K562 (cell line): Measurements from ENCODE around the gene B4GALNT2. TPM values are rescaled to one million over a fixed set of nuclear protein-coding genes. Genes with fewer than 3 reads are reported as not detected.

Source experiments
- ELF2 ChIP-seq: fragments of 250-450 bp; sonication (Bioruptor Pico); IDR thresholded peaks from 2 replicates; pipeline ENCODE4 v1.5.0; 2021; ENCODE audit warnings: mild to moderate bottlenecking
- ERF ChIP-seq: fragments of 450-650 bp; formaldehyde crosslinking; IDR thresholded peaks from 2 replicates; pipeline ENCODE4 v1.4.0; 2020; ENCODE audit warnings: mild to moderate bottlenecking, mixed read lengths
- GTF2F1 ChIP-seq: IDR thresholded peaks from 2 replicates; pipeline ENCODE4 v1.6.1; 2011; ENCODE audit warnings: low read depth, low read length, improper control_type of control experiment
- HDAC3 ChIP-seq: fragments of 450-650 bp; IDR thresholded peaks from 2 replicates; pipeline ENCODE4 v1.6.1; 2018; ENCODE audit warnings: borderline replicate concordance, mild to moderate bottlenecking, moderate library complexity; ENCODE audit not compliant: partially characterized antibody
- HMG20A ChIP-seq: fragments of 450-650 bp; formaldehyde crosslinking; conservative IDR thresholded peaks from 2 replicates; pipeline ENCODE4 v1.4.0; 2020; ENCODE audit warnings: mild to moderate bottlenecking, mixed read lengths
- KLF16 ChIP-seq: IDR thresholded peaks from 2 replicates; pipeline ENCODE4 v1.6.1; 2016; ENCODE audit warnings: antibody characterized with exemption
- KLF6 ChIP-seq: fragments of 250-450 bp; sonication (Bioruptor Pico); IDR thresholded peaks from 2 replicates; pipeline ENCODE4 v1.4.0; 2020; ENCODE audit warnings: mild to moderate bottlenecking, moderate library complexity, borderline replicate concordance
- MAFF ChIP-seq: IDR thresholded peaks from 2 replicates; pipeline ENCODE4 v1.6.1; 2012; ENCODE audit warnings: low read length, improper control_type of control experiment
- MEF2A ChIP-seq: IDR thresholded peaks from 2 replicates; pipeline ENCODE4 v1.6.1; 2011; ENCODE audit warnings: low read depth, mild to moderate bottlenecking, low read length, moderate library complexity; ENCODE audit not compliant: control insufficient read depth
- MTA3 ChIP-seq: fragments of 450-650 bp; formaldehyde crosslinking; IDR thresholded peaks from 2 replicates; pipeline ENCODE4 v1.6.1; 2017; ENCODE audit warnings: mild to moderate bottlenecking, borderline replicate concordance
- NCOA6 ChIP-seq: fragments of 450-650 bp; IDR thresholded peaks from 2 replicates; pipeline ENCODE4 v1.6.1; 2017; ENCODE audit warnings: mild to moderate bottlenecking
- NFE2 ChIP-seq: IDR thresholded peaks from 2 replicates; pipeline ENCODE4 v1.6.1; 2014; ENCODE audit warnings: antibody characterized with exemption, low read depth
- NRF1 ChIP-seq, 2 experiments: fragments of 450-650 bp; IDR thresholded peaks in 1 of 2; conservative IDR thresholded peaks in 1 of 2; 2 replicates each; pipeline ENCODE4 v1.6.1; 2014; ENCODE audit warnings: mild to moderate bottlenecking in 2 of 2
- POLR2AphosphoS5 ChIP-seq: IDR thresholded peaks from 2 replicates; pipeline ENCODE4 v1.6.1; 2011; ENCODE audit warnings: mild to moderate bottlenecking, low read depth, low read length, moderate library complexity; ENCODE audit not compliant: control insufficient read depth, insufficient read depth
- SAFB2 ChIP-seq: fragments of 200-400 bp; formaldehyde crosslinking; IDR thresholded peaks from 2 replicates; pipeline ENCODE4 v1.6.1; 2018; ENCODE audit warnings: borderline replicate concordance, low read length, low read depth, moderate library complexity; ENCODE audit not compliant: severe bottlenecking
- SPI1 ChIP-seq: IDR thresholded peaks from 2 replicates; pipeline ENCODE4 v1.6.1; 2011; ENCODE audit warnings: low read depth, low read length, control low read depth, borderline replicate concordance
- TAF15 ChIP-seq: fragments of 200-400 bp; formaldehyde crosslinking; IDR thresholded peaks from 2 replicates; pipeline ENCODE4 v1.6.1; 2017; ENCODE audit warnings: mild to moderate bottlenecking, low read depth, low read length, moderate library complexity
- ZNF766 ChIP-seq: fragments of 200-800 bp; sonication (Bioruptor generic); conservative IDR thresholded peaks from 2 replicates; pipeline ENCODE4 v1.6.1; 2016; ENCODE audit warnings: missing genetic modification characterization, missing compliant biosample characterization
- ZNF778 ChIP-seq: fragments of 450-650 bp; formaldehyde crosslinking; IDR thresholded peaks from 2 replicates; pipeline ENCODE4 v1.4.0; 2020; ENCODE audit warnings: mild to moderate bottlenecking, moderate library complexity
- polyA plus RNA-seq, 8 experiments: library from polyadenylated mRNA; depleted of rRNA in 4 of 8; stranded (reverse) in 5 of 8; unstranded in 3 of 8; fragments of >200 nt; fragmentation: Nextera tagmentation in 2 of 8; fragmentation: Illumina TruSeq in 1 of 8; extraction: Ambion mirVana in 2 of 8; extraction: Trizol in 1 of 8; gene quantifications; 2 replicates each; pipeline versions ENCODE4 v1.2.1 to v1.2.3, GENCODE V29; 2011 to 2014; ENCODE audit warnings: inconsistent platforms in 1 of 8, missing spikeins in 1 of 8
- total RNA-seq, 7 experiments: library from RNA; depleted of rRNA in 6 of 7; stranded (reverse); fragments of >200 nt in 6 of 7; fragmentation: Illumina TruSeq in 2 of 7; extraction: Trizol in 2 of 7; gene quantifications; 2 replicates each; pipeline versions ENCODE4 v1.2.1 to v1.2.3, GENCODE V29; 2011 to 2021; ENCODE audit warnings: low replicate concordance in 1 of 7
- TF ChIP-seq, protein P1 (sequence below): fragments of 150-350 bp; conservative IDR thresholded peaks from 2 replicates; pipeline ENCODE4 v1.6.1; 2014; ENCODE audit warnings: low read length
- TF ChIP-seq, protein P2 (sequence below): sonication (generic); formaldehyde crosslinking; IDR thresholded peaks from 2 replicates; pipeline ENCODE4 v1.8.1; 2023; ENCODE audit warnings: mild to moderate bottlenecking, missing genetic modification reagents
- TF ChIP-seq, protein P3 (sequence below): fragments of 450-650 bp; IDR thresholded peaks from 2 replicates; pipeline ENCODE4 v1.6.1; 2016
- TF ChIP-seq, protein P4 (sequence below): fragments of 450-650 bp; formaldehyde crosslinking; conservative IDR thresholded peaks from 2 replicates; pipeline ENCODE4 v1.4.0; 2022; ENCODE audit warnings: mild to moderate bottlenecking, missing genetic modification characterization
- TF ChIP-seq, protein P5 (sequence below): fragments of 250-450 bp; sonication (Bioruptor Pico); IDR thresholded peaks from 2 replicates; pipeline ENCODE4 v1.9.0; 2021; ENCODE audit warnings: mild to moderate bottlenecking

B4GALNT2 gene
- total and polyA plus RNA-seq, 9 of the 15 experiments (the other 6 are each of a cell fraction or from before 2014, with no cell fraction given): not detected

DNA sequence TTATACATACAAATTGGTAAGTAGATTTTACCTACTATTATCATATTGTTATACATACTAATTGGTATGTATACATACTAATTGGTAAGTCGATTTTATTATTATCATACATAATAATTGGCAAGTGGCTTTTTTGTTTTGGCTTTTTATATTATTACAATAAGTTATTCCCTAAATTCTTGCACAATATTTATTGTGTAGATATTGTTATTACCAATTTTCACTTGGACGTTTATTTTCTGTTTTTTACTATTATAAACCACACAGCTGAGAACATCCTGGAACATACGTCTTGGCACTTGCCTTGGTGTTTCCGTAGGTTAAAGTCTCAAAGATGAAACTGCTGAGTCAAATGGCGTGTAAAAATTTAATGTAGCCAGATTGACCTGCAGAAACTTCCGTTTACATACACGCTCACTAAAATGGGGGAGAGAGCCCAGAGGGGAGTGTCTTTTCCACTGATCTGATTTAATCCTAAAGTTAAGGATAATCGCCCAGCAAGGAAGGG, 58.9 kb downstream of the B4GALNT2 start (continued):
- TF ChIP-seq TAF15 (no peak), ERF (CRISPR knock-in tag) (no peak), MEF2A (no peak), HDAC3 (peak; percentile 32), SAFB2 (no peak), KLF16 (no peak), ZNF778 (no peak), NCOA6 (no peak), ZNF766 (CRISPR knock-in tag) (no peak), GTF2F1 (peak; percentile 58; the same call in 1 of the 2 replicates), HMG20A (CRISPR knock-in tag) (no peak), NFE2 (peak; percentile 78), ELF2 (no peak), NRF1 (conservative IDR thresholded peaks at IDR 0.05 in 1 of 2, IDR thresholded peaks at IDR 0.05 in 1 of 2) (peak; percentile 64 to 71; a peak in 3 of 4 replicates), POLR2AphosphoS5 (no peak), KLF6 (CRISPR knock-in tag) (no peak), SPI1 (no peak), MAFF (peak; percentile 79), MTA3 (no peak)
- TF ChIP-seq, protein P1, sequence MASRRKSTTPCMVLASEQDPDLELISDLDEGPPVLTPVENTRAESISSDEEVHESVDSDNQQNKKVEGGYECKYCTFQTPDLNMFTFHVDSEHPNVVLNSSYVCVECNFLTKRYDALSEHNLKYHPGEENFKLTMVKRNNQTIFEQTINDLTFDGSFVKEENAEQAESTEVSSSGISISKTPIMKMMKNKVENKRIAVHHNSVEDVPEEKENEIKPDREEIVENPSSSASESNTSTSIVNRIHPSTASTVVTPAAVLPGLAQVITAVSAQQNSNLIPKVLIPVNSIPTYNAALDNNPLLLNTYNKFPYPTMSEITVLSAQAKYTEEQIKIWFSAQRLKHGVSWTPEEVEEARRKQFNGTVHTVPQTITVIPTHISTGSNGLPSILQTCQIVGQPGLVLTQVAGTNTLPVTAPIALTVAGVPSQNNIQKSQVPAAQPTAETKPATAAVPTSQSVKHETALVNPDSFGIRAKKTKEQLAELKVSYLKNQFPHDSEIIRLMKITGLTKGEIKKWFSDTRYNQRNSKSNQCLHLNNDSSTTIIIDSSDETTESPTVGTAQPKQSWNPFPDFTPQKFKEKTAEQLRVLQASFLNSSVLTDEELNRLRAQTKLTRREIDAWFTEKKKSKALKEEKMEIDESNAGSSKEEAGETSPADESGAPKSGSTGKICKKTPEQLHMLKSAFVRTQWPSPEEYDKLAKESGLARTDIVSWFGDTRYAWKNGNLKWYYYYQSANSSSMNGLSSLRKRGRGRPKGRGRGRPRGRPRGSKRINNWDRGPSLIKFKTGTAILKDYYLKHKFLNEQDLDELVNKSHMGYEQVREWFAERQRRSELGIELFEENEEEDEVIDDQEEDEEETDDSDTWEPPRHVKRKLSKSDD: no peak
- TF ChIP-seq, protein P2, sequence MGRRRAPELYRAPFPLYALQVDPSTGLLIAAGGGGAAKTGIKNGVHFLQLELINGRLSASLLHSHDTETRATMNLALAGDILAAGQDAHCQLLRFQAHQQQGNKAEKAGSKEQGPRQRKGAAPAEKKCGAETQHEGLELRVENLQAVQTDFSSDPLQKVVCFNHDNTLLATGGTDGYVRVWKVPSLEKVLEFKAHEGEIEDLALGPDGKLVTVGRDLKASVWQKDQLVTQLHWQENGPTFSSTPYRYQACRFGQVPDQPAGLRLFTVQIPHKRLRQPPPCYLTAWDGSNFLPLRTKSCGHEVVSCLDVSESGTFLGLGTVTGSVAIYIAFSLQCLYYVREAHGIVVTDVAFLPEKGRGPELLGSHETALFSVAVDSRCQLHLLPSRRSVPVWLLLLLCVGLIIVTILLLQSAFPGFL (CRISPR knock-in tag): no peak
- TF ChIP-seq, protein P3, sequence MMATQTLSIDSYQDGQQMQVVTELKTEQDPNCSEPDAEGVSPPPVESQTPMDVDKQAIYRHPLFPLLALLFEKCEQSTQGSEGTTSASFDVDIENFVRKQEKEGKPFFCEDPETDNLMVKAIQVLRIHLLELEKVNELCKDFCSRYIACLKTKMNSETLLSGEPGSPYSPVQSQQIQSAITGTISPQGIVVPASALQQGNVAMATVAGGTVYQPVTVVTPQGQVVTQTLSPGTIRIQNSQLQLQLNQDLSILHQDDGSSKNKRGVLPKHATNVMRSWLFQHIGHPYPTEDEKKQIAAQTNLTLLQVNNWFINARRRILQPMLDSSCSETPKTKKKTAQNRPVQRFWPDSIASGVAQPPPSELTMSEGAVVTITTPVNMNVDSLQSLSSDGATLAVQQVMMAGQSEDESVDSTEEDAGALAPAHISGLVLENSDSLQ: no peak
- TF ChIP-seq, protein P4, sequence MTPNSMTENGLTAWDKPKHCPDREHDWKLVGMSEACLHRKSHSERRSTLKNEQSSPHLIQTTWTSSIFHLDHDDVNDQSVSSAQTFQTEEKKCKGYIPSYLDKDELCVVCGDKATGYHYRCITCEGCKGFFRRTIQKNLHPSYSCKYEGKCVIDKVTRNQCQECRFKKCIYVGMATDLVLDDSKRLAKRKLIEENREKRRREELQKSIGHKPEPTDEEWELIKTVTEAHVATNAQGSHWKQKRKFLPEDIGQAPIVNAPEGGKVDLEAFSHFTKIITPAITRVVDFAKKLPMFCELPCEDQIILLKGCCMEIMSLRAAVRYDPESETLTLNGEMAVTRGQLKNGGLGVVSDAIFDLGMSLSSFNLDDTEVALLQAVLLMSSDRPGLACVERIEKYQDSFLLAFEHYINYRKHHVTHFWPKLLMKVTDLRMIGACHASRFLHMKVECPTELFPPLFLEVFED (CRISPR knock-in tag): no peak
- TF ChIP-seq, protein P5, sequence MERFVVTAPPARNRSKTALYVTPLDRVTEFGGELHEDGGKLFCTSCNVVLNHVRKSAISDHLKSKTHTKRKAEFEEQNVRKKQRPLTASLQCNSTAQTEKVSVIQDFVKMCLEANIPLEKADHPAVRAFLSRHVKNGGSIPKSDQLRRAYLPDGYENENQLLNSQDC (CRISPR knock-in tag): no peak
